ENCODE results near the gene CHIC2. TPM values are rescaled to one million over a fixed set of nuclear protein-coding genes. Genes with fewer than 3 reads are reported as not detected.

Gene CHIC2
- total RNA-seq, 1 donor from 2014 or later, result 14.5 TPM

DNA sequence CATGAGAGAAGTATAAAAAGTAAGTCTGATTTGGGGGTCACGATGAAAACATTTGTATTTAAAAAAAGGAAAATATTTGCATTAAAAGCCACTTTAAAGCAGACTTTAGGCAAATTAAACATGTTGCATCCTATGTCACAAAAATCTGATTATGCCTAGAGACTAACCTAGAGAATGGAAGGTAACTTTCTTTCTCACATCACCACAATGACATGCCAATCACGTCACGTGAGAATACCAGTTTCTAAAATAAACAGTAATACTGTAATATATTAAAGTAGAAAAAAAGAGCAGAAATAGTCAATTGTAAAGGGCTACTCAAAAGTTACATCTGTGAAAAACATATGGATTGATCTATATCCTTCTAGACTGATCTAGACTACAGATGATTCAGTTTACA is 3.3 kb downstream of the CHIC2 start:
- peaks cover 5% of the 10 kb centered on the region for H3K4me1 Mint-ChIP-seq (ENCODE audit: low read depth, unreplicated experiment)
- no peaks in the 10 kb centered on the region for H3K36me3 Mint-ChIP-seq (ENCODE audit: unreplicated experiment)
- H3K9me3 Mint-ChIP-seq (ENCODE audit: unreplicated experiment), result peaks cover 6% of the 10 kb centered on the region
- peaks cover 4% of the 10 kb centered on the region for H3K27me3 Mint-ChIP-seq (ENCODE audit: unreplicated experiment)
- no peak overlapping the region for H3K27ac Mint-ChIP-seq (ENCODE audit: unreplicated experiment)
- TF ChIP-seq, protein P1, sequence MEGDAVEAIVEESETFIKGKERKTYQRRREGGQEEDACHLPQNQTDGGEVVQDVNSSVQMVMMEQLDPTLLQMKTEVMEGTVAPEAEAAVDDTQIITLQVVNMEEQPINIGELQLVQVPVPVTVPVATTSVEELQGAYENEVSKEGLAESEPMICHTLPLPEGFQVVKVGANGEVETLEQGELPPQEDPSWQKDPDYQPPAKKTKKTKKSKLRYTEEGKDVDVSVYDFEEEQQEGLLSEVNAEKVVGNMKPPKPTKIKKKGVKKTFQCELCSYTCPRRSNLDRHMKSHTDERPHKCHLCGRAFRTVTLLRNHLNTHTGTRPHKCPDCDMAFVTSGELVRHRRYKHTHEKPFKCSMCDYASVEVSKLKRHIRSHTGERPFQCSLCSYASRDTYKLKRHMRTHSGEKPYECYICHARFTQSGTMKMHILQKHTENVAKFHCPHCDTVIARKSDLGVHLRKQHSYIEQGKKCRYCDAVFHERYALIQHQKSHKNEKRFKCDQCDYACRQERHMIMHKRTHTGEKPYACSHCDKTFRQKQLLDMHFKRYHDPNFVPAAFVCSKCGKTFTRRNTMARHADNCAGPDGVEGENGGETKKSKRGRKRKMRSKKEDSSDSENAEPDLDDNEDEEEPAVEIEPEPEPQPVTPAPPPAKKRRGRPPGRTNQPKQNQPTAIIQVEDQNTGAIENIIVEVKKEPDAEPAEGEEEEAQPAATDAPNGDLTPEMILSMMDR (IDR thresholded peaks at IDR 0.05; ENCODE audit: partially characterized antibody, unreplicated experiment), result no peak
- DNase-seq, result no peak
- no peak overlapping the region for H3K4me3 Mint-ChIP-seq (ENCODE audit: unreplicated experiment)

DNA sequence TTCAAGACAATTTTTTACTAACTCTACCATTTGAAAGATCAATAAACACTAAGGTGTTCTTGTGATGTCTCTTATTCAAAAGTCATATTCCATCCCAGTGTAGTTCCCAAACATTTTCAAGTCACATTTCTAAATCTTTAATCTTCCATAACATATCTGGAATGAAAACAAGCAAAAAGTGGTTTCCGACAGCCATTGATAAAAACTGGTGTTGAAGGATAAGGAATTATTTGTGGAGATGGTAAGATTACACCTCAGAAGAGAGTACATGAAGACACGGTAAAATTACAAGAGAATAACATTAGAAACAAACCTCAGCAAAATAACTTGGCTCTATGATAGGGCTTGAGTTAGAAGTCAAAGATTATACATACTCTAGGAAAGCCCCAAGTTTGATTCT is 4.3 kb downstream of the CHIC2 start:
- Mint-ChIP-seq H3K27me3 (ENCODE audit: unreplicated experiment) (peaks cover 4% of the 10 kb centered on the region), H3K36me3 (ENCODE audit: unreplicated experiment) (no peaks in the 10 kb centered on the region), H3K9me3 (ENCODE audit: unreplicated experiment) (peaks cover 5% of the 10 kb centered on the region), H3K4me1 (ENCODE audit: low read depth, unreplicated experiment) (peaks cover 3% of the 10 kb centered on the region), H3K27ac (ENCODE audit: unreplicated experiment) (no peak overlapping the region), H3K4me3 (ENCODE audit: unreplicated experiment) (no peak overlapping the region)
- TF ChIP-seq, protein P1 (IDR thresholded peaks at IDR 0.05; ENCODE audit: partially characterized antibody, unreplicated experiment), result no peak
- DNase-seq, result no peak

DNA sequence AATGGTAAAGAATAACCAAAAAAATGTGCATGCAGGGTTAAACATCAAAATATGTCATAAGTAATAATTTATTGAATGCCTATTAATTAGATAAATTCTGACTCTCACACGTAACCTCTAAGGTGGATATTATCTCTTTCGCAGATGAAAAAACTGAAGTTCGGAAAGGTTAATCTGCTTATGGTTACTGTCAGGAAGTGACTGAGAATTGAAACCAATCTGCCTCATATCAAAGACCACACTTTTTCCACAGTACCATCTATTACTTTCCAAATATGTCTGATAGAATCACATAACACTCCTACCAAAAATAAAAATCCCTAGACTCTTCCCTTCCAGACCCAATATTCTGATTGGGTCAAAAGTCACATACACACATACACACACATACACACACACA is 6.2 kb downstream of the CHIC2 start:
- no peaks in the 10 kb centered on the region for H3K9me3 Mint-ChIP-seq (ENCODE audit: unreplicated experiment)
- DNase-seq, result no peak
- no peaks in the 10 kb centered on the region for H3K27me3 Mint-ChIP-seq (ENCODE audit: unreplicated experiment)
- peaks cover 6% of the 10 kb centered on the region for H3K4me1 Mint-ChIP-seq (ENCODE audit: low read depth, unreplicated experiment)
- H3K27ac Mint-ChIP-seq (ENCODE audit: unreplicated experiment), result no peak overlapping the region
- TF ChIP-seq, protein P1 (IDR thresholded peaks at IDR 0.05; ENCODE audit: partially characterized antibody, unreplicated experiment), result no peak
- no peak overlapping the region for H3K4me3 Mint-ChIP-seq (ENCODE audit: unreplicated experiment)
- no peaks in the 10 kb centered on the region for H3K36me3 Mint-ChIP-seq (ENCODE audit: unreplicated experiment)

DNA sequence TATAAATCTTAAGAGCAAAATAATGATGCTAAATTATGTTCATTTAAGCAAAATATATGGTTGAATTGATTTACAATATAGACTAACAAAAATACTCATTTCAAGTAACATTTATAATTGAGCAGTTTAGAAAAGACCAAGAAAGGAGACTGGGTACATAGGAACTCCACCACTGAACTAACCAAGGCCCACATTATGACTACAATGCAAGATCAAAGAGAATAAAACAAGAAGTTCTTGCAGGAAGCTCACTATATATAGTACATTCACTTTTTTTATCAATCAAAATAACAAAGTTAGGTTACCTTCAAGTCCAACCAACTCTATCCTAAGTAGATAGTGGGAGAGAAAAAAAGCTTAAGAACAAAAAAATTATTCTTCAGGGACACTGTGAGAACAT is 8.0 kb downstream of the CHIC2 start:
- no peak overlapping the region for H3K27ac Mint-ChIP-seq (ENCODE audit: unreplicated experiment)
- H3K36me3 Mint-ChIP-seq (ENCODE audit: unreplicated experiment), result no peaks in the 10 kb centered on the region
- H3K9me3 Mint-ChIP-seq (ENCODE audit: unreplicated experiment), result no peaks in the 10 kb centered on the region
- DNase-seq, result no peak
- H3K27me3 Mint-ChIP-seq (ENCODE audit: unreplicated experiment), result no peaks in the 10 kb centered on the region
- H3K4me3 Mint-ChIP-seq (ENCODE audit: unreplicated experiment), result no peak overlapping the region
- TF ChIP-seq, protein P1 (IDR thresholded peaks at IDR 0.05; ENCODE audit: partially characterized antibody, unreplicated experiment), result no peak
- H3K4me1 Mint-ChIP-seq (ENCODE audit: low read depth, unreplicated experiment), result peaks cover 4% of the 10 kb centered on the region

DNA sequence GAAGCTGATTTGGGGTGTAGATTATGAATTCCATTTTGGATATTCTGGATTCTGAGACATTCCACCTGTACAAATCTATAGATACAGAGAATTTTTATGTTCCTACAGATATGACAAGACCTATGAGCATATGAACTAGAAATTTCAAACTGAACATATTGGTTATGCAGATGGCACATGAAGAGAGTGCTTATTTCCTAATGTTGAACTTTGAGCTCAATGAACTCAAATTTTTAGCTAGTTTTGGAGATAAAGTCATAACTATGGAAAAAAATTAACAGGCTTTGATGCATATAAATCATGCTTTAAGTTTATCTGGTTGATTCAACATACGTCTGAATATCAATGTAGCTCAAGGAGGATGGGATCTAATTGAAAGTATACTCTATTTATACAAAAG is 8.9 kb downstream of the CHIC2 start:
- no peak overlapping the region for H3K27ac Mint-ChIP-seq (ENCODE audit: unreplicated experiment)
- peaks cover 4% of the 10 kb centered on the region for H3K4me1 Mint-ChIP-seq (ENCODE audit: low read depth, unreplicated experiment)
- H3K27me3 Mint-ChIP-seq (ENCODE audit: unreplicated experiment), result no peaks in the 10 kb centered on the region
- DNase-seq, result no peak
- no peaks in the 10 kb centered on the region for H3K36me3 Mint-ChIP-seq (ENCODE audit: unreplicated experiment)
- TF ChIP-seq, protein P1 (IDR thresholded peaks at IDR 0.05; ENCODE audit: partially characterized antibody, unreplicated experiment), result no peak
- H3K4me3 Mint-ChIP-seq (ENCODE audit: unreplicated experiment), result no peak overlapping the region
- H3K9me3 Mint-ChIP-seq (ENCODE audit: unreplicated experiment), result no peaks in the 10 kb centered on the region

All from glutamatergic neuron (in vitro differentiated cells).